PC-9 (cell line): ENCODE results near the gene TEC. TPM values are rescaled to one million over a fixed set of nuclear protein-coding genes. Genes with fewer than 3 reads are reported as not detected.

Source experiments
- BruUV-seq: library from RNA; stranded (reverse); fragments of 400-500 nt; replicated peaks from 2 replicates; lab custom pipeline; 2021; lab: Mats Ljungman, UMichigan
- CTCF ChIA-PET: fragments of 300-600 bp; sonication (Branson Sonifier 250); formaldehyde crosslinking; loops from one replicate; lab custom pipeline; 2022; ENCODE audit warnings: antibody characterized with exemption; lab: Charles Lee
- POLR2A ChIA-PET: fragments of 300-600 bp; sonication (Branson Sonifier 250); formaldehyde crosslinking; loops from one replicate; lab custom pipeline; 2022; ENCODE audit warnings: antibody characterized with exemption; ENCODE audit not compliant: unreplicated experiment; lab: Charles Lee
- DNase-seq, 2 experiments: peaks; one replicate each; pipeline versions ENCODE4 v3.0.0 to v3.0.0-alpha.2; 2015 to 2022; ENCODE audit warnings: mixed read lengths in 1 of 2
- H2AFZ ChIP-seq: fragments of 200-600 bp; sonication (generic); 2 replicates; pipeline ENCODE4 v1.8.1; 2017; ENCODE audit warnings: antibody characterized with exemption
- H3F3A ChIP-seq: fragments of 200-600 bp; sonication (generic); 2 replicates; pipeline ENCODE4 v1.8.1; 2017; ENCODE audit warnings: antibody characterized with exemption, mild to moderate bottlenecking, low read depth; ENCODE audit not compliant: insufficient read depth
- H3K27ac ChIP-seq: fragments of 200-600 bp; sonication (generic); 2 replicates; pipeline ENCODE4 v1.6.1; 2016; ENCODE audit warnings: mixed run types
- H3K27me3 ChIP-seq: fragments of 200-600 bp; sonication (generic); 2 replicates; pipeline ENCODE4 v1.6.1; 2016; ENCODE audit warnings: low read depth, mixed run types; ENCODE audit not compliant: insufficient read depth
- H3K36me3 ChIP-seq: fragments of 200-600 bp; sonication (generic); 2 replicates; pipeline ENCODE4 v1.6.1; 2016; ENCODE audit warnings: low read depth, mixed run types
- H3K4me1 ChIP-seq: fragments of 200-600 bp; sonication (generic); replicated peaks from 2 replicates; pipeline ENCODE4 v1.6.1; 2016; ENCODE audit warnings: mixed run types; ENCODE audit not compliant: insufficient read depth
- H3K4me2 ChIP-seq: fragments of 200-600 bp; sonication (generic); 2 replicates; pipeline ENCODE4 v1.6.1; 2017; ENCODE audit warnings: mixed run types
- H3K4me3 ChIP-seq: fragments of 200-600 bp; sonication (generic); 2 replicates; pipeline ENCODE4 v1.6.1; 2016; ENCODE audit warnings: mixed run types
- H3K79me2 ChIP-seq: fragments of 200-600 bp; sonication (generic); 2 replicates; pipeline ENCODE4 v1.6.1; 2017; ENCODE audit warnings: low read depth, mixed run types
- H3K9me2 ChIP-seq: fragments of 200-600 bp; sonication (generic); 2 replicates; pipeline ENCODE4 v1.8.1; 2017; ENCODE audit warnings: mild to moderate bottlenecking; ENCODE audit not compliant: insufficient read depth
- H3K9me3 ChIP-seq: fragments of 200-600 bp; sonication (generic); 2 replicates; pipeline ENCODE4 v1.8.1; 2016; ENCODE audit warnings: low read depth; ENCODE audit not compliant: insufficient read depth
- H4K20me1 ChIP-seq: fragments of 200-600 bp; sonication (generic); 2 replicates; pipeline ENCODE4 v1.8.1; 2017; ENCODE audit not compliant: insufficient read depth
- CTCF ChIP-seq: fragments of 200-600 bp; sonication (generic); conservative IDR thresholded peaks from 2 replicates; pipeline ENCODE4 v1.6.1; 2017; ENCODE audit warnings: mixed run types, antibody characterized with exemption, mild to moderate bottlenecking, moderate library complexity
- EZH2 ChIP-seq: fragments of 200-600 bp; sonication (generic); IDR thresholded peaks from 2 replicates; pipeline ENCODE4 v1.8.0; 2017; ENCODE audit warnings: antibody characterized with exemption, low read depth
- intact Hi-C: fragments of 100-400 bp; cut with micrococcal nuclease; formaldehyde crosslinking; loops from one replicate; pipeline ENCODE4 v1.10.0; 2022; ENCODE audit not compliant: unreplicated experiment
- total RNA-seq: library from RNA; stranded (reverse); gene quantifications from 2 replicates; pipeline ENCODE4 v1.2.3, GENCODE V29; 2021

Gene TEC
- total RNA-seq, 1 experiment from 2014 or later: 6.2 TPM

GRCh38 chr4:48131736-48132135 lies 137.9 kb downstream of the TEC start:
- Histone ChIP-seq H2AFZ (no peak overlapping the region), H3K27ac (no peak overlapping the region), H3K36me3 (no peaks in the 10 kb centered on the region), H3K27me3 (no peaks in the 10 kb centered on the region), H3K4me3 (no peak overlapping the region), H3K79me2 (no peaks in the 10 kb centered on the region), H4K20me1 (no peaks in the 10 kb centered on the region), H3F3A (peaks cover 22% of the 10 kb centered on the region), H3K4me2 (peak overlapping the region; percentile 37), H3K9me2 (no peaks in the 10 kb centered on the region), H3K4me1 (peaks cover 53% of the 10 kb centered on the region), H3K9me3 (no peaks in the 10 kb centered on the region)
- intact Hi-C loops: no loop called here
- no TSS peak for BruUV-seq
- TF ChIP-seq EZH2 (no peak), CTCF (no peak)
- ChIA-PET CTCF (interaction anchor here (0.6 to 0.7 kb wide), 3 partner anchors 294 to 781 kb away, joined by 3 to 4 read pairs (median 4); partner anchors contain the start of gene CORIN), POLR2A (interaction anchor here (0.6 to 0.7 kb wide), 2 partner anchors 37 to 218 kb away, joined by 3 read pairs; no protein-coding TSS in a partner anchor)
- peak in 1 of 2 experiments; percentile 63 for DNase-seq

- H3F3A ChIP-seq: peaks cover 29% of the 10 kb centered on the region
- no peaks in the 10 kb centered on the region for H4K20me1 ChIP-seq
- no peaks in the 10 kb centered on the region for H3K36me3 ChIP-seq
- intact Hi-C loops: no loop called here
- no TSS peak for BruUV-seq
- H3K9me2 ChIP-seq: no peaks in the 10 kb centered on the region; the same call in 1 of the 2 replicates
- H2AFZ ChIP-seq: no peak overlapping the region
- no peaks in the 10 kb centered on the region for H3K79me2 ChIP-seq
- H3K4me2 ChIP-seq: 0 out of 2 replicates have a peak overlapping the region, but pooled peaks have one; percentile 13
- no peaks in the 10 kb centered on the region for H3K9me3 ChIP-seq
- no peak overlapping the region for H3K27ac ChIP-seq
- CTCF ChIA-PET: no interaction called here
- POLR2A ChIA-PET: no interaction called here
- peaks cover 59% of the 10 kb centered on the region for H3K4me1 ChIP-seq
- TF ChIP-seq EZH2: no peak
- no peak for TF ChIP-seq CTCF
- H3K27me3 ChIP-seq: no peaks in the 10 kb centered on the region
- no peak overlapping the region for H3K4me3 ChIP-seq
- no peak for DNase-seq
Measured at GRCh38 chr4:48130100-48130499, 139.5 kb downstream of the TEC start.

DNA sequence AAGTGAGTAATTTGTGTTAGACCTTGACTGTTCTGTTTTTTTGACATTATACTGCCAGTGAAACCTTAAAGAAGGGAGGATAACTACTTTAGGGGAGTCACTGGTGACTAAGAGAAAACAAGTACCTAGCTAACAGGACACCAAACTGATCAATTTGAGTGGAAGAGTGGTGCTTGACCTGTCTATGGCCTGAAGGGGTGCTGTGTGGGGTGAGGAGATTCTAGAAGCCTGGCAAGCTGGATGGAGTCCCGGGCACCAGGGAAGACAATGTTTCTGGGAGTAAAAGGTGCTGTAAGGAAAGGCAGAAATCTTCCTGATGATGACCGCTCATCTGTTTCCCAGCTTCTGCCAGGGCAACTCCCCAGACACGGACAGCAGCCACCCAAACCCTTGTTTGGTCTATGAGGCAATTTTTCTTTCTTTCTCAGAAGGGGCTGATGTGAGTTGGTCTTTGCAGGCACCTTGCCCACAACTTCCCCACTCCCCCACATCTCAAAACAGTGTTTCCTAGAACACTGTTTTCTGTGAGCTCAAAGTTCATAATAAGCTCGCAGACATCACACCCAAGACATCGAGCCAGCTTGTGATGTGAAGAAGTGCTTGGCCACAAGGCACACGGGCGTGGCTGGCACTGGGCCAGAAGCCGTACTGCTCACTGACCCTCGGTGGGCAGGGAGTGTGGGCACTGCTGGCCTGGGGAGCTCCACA lies 140.2 kb downstream of the TEC start:
- CTCF ChIA-PET: no interaction called here
- intact Hi-C loops: loop anchor here (2.0 to 10.0 kb wide), 7 partner anchors 113 to 833 kb away; partner anchors contain the start of genes CNGA1, FRYL, NFXL1 and NIPAL1
- Histone ChIP-seq H3F3A (peaks cover 29% of the 10 kb centered on the region), H3K4me1 (peaks cover 59% of the 10 kb centered on the region), H3K4me2 (0 out of 2 replicates have a peak overlapping the region, but pooled peaks have one; percentile 71), H2AFZ (no peak overlapping the region), H3K36me3 (no peaks in the 10 kb centered on the region), H3K9me2 (no peaks in the 10 kb centered on the region; the same call in 1 of the 2 replicates), H3K27ac (peak overlapping the region; percentile 74; the same call in 1 of the 2 replicates), H3K27me3 (no peaks in the 10 kb centered on the region), H3K79me2 (no peaks in the 10 kb centered on the region), H3K9me3 (no peaks in the 10 kb centered on the region), H3K4me3 (no peak overlapping the region), H4K20me1 (no peaks in the 10 kb centered on the region)
- BruUV-seq: no TSS peak
- no peak for TF ChIP-seq CTCF
- TF ChIP-seq EZH2: no peak
- POLR2A ChIA-PET: no interaction called here
- no peak for DNase-seq
